Tibial artery (tissue), 4 donors: Measurements from ENCODE around the gene ADARB2.
"Not testable (repeated sequence)": the region's sequence is repeated elsewhere in the genome, so short reads cannot be mapped to it uniquely, and the experiment has no call there.

ENCODE experiments used
- DNase-seq, 2 donors: peaks; one replicate each; pipeline ENCODE4 v3.0.0-alpha.2; 2019
- H3K27ac ChIP-seq, 2 donors: fragments of 200-600 bp; sonication (generic) in 1 of 2; 1 replicate in 1 of 2; 2 replicates in 1 of 2; pipeline ENCODE4 v1.5.1; 2018 to 2019; ENCODE audit warnings: mild to moderate bottlenecking in 1 of 2
- H3K27me3 ChIP-seq, 2 donors: fragments of 200-600 bp; sonication (generic) in 1 of 2; one replicate each; pipeline versions ENCODE4 v1.5.1 to v1.6.0; 2016 to 2019
- H3K36me3 ChIP-seq, 3 donors: fragments of 200-600 bp; sonication (generic) in 2 of 3; one replicate each; pipeline ENCODE4 v1.5.1; 2016 to 2019; ENCODE audit warnings: mild to moderate bottlenecking in 2 of 3
- H3K4me1 ChIP-seq, 4 donors: fragments of 200-600 bp; sonication (generic) in 2 of 4; 1 replicate in 3 of 4; 2 replicates in 1 of 4; pipeline ENCODE4 v1.5.1; 2016 to 2019
- H3K4me3 ChIP-seq, 2 donors: fragments of 200-600 bp; sonication (generic) in 1 of 2; 1 replicate in 1 of 2; 2 replicates in 1 of 2; pipeline ENCODE4 v1.5.1; 2018 to 2019; ENCODE audit warnings: mild to moderate bottlenecking in 2 of 2
- H3K9me3 ChIP-seq, 3 donors: fragments of 200-600 bp; sonication (generic) in 1 of 3; one replicate each; pipeline ENCODE4 v1.5.1; 2016 to 2019
- CTCF ChIP-seq, 2 experiments: fragments of 200-600 bp in 1 of 2; fragments of 450-650 bp in 1 of 2; IDR thresholded peaks; one replicate each; pipeline ENCODE4 v1.5.1; 2017 to 2019; ENCODE audit warnings: antibody characterized with exemption in 2 of 2, mild to moderate bottlenecking in 1 of 2, moderate library complexity in 1 of 2
- intact Hi-C: fragments of 100-400 bp; cut with DNase I; formaldehyde crosslinking; loops from one replicate; pipeline ENCODE4 v1.15.0; 2023; ENCODE audit warnings: low total_unique reads

The ADARB2 gene

DNA sequence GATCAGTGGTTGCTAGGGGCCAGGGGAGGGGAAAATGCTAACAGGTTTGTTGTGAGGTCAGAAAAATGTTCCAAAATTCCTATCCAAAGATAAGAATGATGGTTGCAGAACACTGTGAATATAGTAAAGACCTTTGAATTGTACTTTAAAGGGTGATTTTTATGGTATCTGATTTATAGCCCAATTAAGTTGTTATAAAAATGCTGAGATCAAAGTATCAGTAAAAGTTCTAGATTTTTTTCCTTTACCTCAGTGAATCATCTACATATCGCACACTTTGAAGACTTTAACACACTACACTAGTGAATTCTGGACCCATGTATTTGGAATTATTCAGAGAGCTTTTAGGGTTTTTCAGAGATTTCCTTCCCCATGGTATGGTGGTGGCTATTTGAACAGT, 405.8 kb downstream of the ADARB2 start:
- H3K36me3 ChIP-seq, result no peaks in the 10 kb centered on the region
- intact Hi-C loops, result no loop called here
- H3K4me3 ChIP-seq, result no peak overlapping the region
- no peak for TF ChIP-seq CTCF (IDR thresholded peaks at IDR 0.05)
- H3K27ac ChIP-seq, result no peak overlapping the region
- no peak for DNase-seq
- H3K9me3 ChIP-seq, result no peaks in the 10 kb centered on the region
- H3K27me3 ChIP-seq, result no peaks in the 10 kb centered on the region
- H3K4me1 ChIP-seq, result no peaks in the 10 kb centered on the region

- Histone ChIP-seq H3K36me3 (no peaks in the 10 kb centered on the region), H3K9me3 (no peaks in the 10 kb centered on the region), H3K4me1 (no peaks in the 10 kb centered on the region), H3K27ac (no peak overlapping the region), H3K4me3 (no peak overlapping the region), H3K27me3 (peaks cover 0 to 6% of the 10 kb centered on the region in 2 donors)
- no peak for DNase-seq
- intact Hi-C loops, result no loop called here
- no peak for TF ChIP-seq CTCF (IDR thresholded peaks at IDR 0.05)
Observed at GRCh38 chr10:1329622-1330021, 407.7 kb downstream of the ADARB2 start.

DNA sequence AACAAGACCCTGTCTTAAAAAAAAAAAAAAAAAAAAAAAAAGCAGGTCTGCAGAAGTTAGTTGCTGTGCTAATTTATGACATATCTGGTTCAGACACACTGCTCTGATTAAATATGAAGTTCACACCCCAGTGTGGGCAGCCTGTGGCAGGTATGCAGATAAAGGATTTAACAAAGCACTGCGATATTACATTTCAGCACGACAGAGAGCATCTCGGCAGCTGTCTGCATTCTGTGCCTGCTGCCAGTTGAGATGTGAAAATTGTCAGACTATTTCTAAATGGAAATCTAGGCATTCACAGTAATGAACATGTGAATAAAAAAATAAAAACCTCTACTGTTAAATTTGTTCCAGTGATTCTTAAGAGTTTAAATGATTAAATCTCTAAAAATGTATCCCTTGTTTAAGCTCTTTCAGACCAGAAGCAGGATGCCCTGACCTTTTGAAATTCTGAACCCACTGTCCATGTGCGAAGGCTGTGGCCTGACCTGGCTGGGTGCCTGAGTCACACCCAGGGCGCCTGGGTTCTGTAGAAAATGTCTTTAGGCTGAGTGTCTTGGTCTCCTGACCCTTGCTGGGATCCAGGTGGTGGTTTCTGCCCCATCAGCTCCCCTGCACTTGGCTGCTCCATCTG, 408.2 kb downstream of the ADARB2 start:
- no peak overlapping the region for H3K27ac ChIP-seq
- no peaks in the 10 kb centered on the region for H3K4me1 ChIP-seq
- intact Hi-C loops, result no loop called here
- no peak for DNase-seq
- no peaks in the 10 kb centered on the region for H3K36me3 ChIP-seq
- TF ChIP-seq CTCF (IDR thresholded peaks at IDR 0.05), result no peak
- no peak overlapping the region for H3K4me3 ChIP-seq
- H3K9me3 ChIP-seq, result no peaks in the 10 kb centered on the region
- peaks cover 0 to 6% of the 10 kb centered on the region in 2 donors for H3K27me3 ChIP-seq

- DNase-seq, result no peak
- H3K9me3 ChIP-seq, result no peaks in the 10 kb centered on the region
- intact Hi-C loops, result no loop called here
- H3K36me3 ChIP-seq, result no peaks in the 10 kb centered on the region
- H3K4me1 ChIP-seq, result no peaks in the 10 kb centered on the region
- no peak overlapping the region for H3K27ac ChIP-seq
- no peak overlapping the region for H3K4me3 ChIP-seq
- TF ChIP-seq CTCF (IDR thresholded peaks at IDR 0.05), result no peak
- peaks cover 0 to 6% of the 10 kb centered on the region in 2 donors for H3K27me3 ChIP-seq
Observed at GRCh38 chr10:1328161-1328823, 409.0 kb downstream of the ADARB2 start.

DNA sequence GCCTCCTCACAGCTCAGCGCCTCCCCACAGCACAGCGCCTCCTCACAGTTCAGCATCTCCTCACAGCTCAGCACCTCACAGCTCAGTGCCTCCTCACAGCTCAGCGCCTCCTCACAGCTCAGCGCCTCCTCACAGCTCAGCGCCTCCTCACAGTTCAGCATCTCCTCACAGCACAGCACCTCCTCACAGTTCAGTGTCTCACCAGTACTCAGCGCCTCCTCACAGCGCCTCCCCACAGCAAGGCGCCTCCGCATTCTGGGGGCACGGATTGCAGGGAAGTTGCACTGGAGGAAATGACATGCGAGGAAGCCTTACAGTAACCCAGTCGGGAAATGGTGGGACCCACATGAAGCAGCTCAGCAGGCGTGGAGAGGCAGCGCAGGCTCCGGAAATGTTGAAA, 409.6 kb downstream of the ADARB2 start:
- DNase-seq, result no peak
- Histone ChIP-seq H3K27me3 (peaks cover 0 to 6% of the 10 kb centered on the region in 2 donors), H3K4me3 (no peak overlapping the region), H3K27ac (no peak overlapping the region), H3K9me3 (no peaks in the 10 kb centered on the region), H3K4me1 (no peaks in the 10 kb centered on the region), H3K36me3 (no peaks in the 10 kb centered on the region)
- intact Hi-C loops, result no loop called here
- no peak for TF ChIP-seq CTCF (IDR thresholded peaks at IDR 0.05)

DNA sequence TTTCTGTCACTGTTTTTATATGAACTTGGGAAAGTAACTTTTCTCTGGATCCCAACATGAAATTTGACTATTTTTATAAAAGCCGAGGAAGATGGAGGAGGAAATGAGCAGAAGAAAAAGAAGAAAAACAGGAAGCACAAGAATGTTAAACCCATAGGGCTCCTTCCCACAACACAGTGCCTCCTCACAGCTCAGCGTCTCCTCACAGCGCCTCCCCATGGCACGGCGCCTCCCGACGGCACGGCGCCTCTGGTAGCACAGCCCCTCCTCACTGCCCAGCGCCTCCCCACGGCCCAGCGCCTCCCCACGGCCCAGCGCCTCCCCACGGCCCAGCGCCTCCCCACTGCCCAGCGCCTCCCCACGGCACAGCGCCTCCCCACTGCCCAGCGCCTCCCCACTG, 410.8 kb downstream of the ADARB2 start:
- H3K4me1 ChIP-seq, H3K36me3 ChIP-seq, DNase-seq, H3K27me3 ChIP-seq, H3K27ac ChIP-seq, intact Hi-C loops, H3K4me3 ChIP-seq, H3K9me3 ChIP-seq: not testable (repeated sequence)
